Right lobe of liver (tissue), 6 donors: ENCODE data around the gene KCNC3. TPM values are rescaled to one million over a fixed set of nuclear protein-coding genes. Genes with fewer than 3 reads are reported as not detected.

ENCODE experiments used
- ATAC-seq, 4 donors: fragments of 200-7000 bp; cut with Tn5 transposase; one replicate each; pipeline ENCODE4 v1.9.1; 2020; ENCODE audit warnings: mild to moderate bottlenecking in 4 of 4, moderate library complexity in 4 of 4
- DNase-seq, 3 donors: peaks; one replicate each; pipeline ENCODE4 v3.0.0-alpha.2; 2020
- H3K27ac ChIP-seq, 3 donors: fragments of 200-600 bp; one replicate each; pipeline ENCODE4 v1.8.0; 2022
- H3K27me3 ChIP-seq, 2 donors: fragments of 200-600 bp; one replicate each; pipeline ENCODE4 v1.8.0; 2022
- H3K36me3 ChIP-seq, 4 donors: fragments of 200-600 bp; sonication (generic) in 1 of 4; one replicate each; pipeline versions ENCODE4 v1.5.1 to v1.8.0; 2017 to 2022; ENCODE audit warnings: control low read depth in 1 of 4
- H3K4me1 ChIP-seq, 4 donors: fragments of 200-600 bp; sonication (generic) in 1 of 4; one replicate each; pipeline versions ENCODE4 v1.5.1 to v1.8.0; 2017 to 2022; ENCODE audit warnings: control low read depth in 1 of 4
- H3K4me3 ChIP-seq, 3 donors: fragments of 200-600 bp; one replicate each; pipeline ENCODE4 v1.8.0; 2022
- H3K9me3 ChIP-seq, 4 donors: fragments of 200-600 bp; sonication (generic) in 1 of 4; one replicate each; pipeline versions ENCODE4 v1.5.1 to v1.8.0; 2017 to 2022; ENCODE audit warnings: control low read depth in 1 of 4
- CTCF ChIP-seq, 4 donors: fragments of 200-600 bp in 3 of 4; fragments of 450-650 bp in 1 of 4; IDR thresholded peaks; one replicate each; pipeline versions ENCODE4 v1.5.1 to v1.8.0; 2016 to 2022; ENCODE audit warnings: antibody characterized with exemption in 4 of 4, mild to moderate bottlenecking in 2 of 4
- POLR2A ChIP-seq: fragments of 450-650 bp; IDR thresholded peaks from one replicate; pipeline ENCODE4 v1.6.1; 2017; ENCODE audit warnings: antibody characterized with exemption, mild to moderate bottlenecking
- WGBS: methylation state at CpG from one replicate; pipeline ENCODE4 v1.1.6; 2018; ENCODE audit warnings: low coverage, low lambda C conversion rate; ENCODE audit not compliant: insufficient coverage; ENCODE audit errors: missing lambda C conversion rate; 5-methylcytosine and 5-hydroxymethylcytosine counted together
- intact Hi-C, 2 donors: fragments of 100-400 bp; cut with DNase I; formaldehyde crosslinking; loops; one replicate each; pipeline versions ENCODE4 v1.11.2 to v1.14.1; 2022
- total RNA-seq, 6 experiments: library from RNA; depleted of rRNA in 2 of 6; stranded (reverse); fragments of >200 nt in 2 of 6; fragmentation: NEBNext Ultra II Directional in 3 of 6; extraction: Animal tissue kit (Norgen Biotek cat#: 25700) in 3 of 6; gene quantifications; one replicate each; pipeline versions ENCODE4 v1.1.0 to v1.2.4, GENCODE V29; 2016 to 2023
- donor health status: DM: no; HTN: yes; CAD: no.
- donor health status: DM: no; HTN: no; CAD: no.
- donor health status: DM: no; HTN: no; CAD: no.
- donor health status: DM: no; HTN: yes; CAD: no.
- donor health status: DM: no; HTN: yes; CAD: no.

The KCNC3 gene
- total RNA-seq, 6 experiments from 2014 or later: 0.92 to 3.0 (median 2.3) TPM

- H3K9me3 ChIP-seq: no peaks in the 10 kb centered on the region
- no peak overlapping the region for H3K27ac ChIP-seq
- H3K4me1 ChIP-seq: no peaks in the 10 kb centered on the region
- DNase-seq (no peak), ATAC-seq (no peak)
- H3K4me3 ChIP-seq: no peak overlapping the region
- intact Hi-C loops: no loop called here
- 42% methylated on average over 2 of the region's 2 CpGs for WGBS
- peaks cover 0 to 12% (median 1%) of the 10 kb centered on the region in 4 donors for H3K36me3 ChIP-seq
- no peaks in the 10 kb centered on the region for H3K27me3 ChIP-seq
- TF ChIP-seq CTCF (IDR thresholded peaks at IDR 0.05) (no peak), POLR2A (no peak)
Measured at GRCh38 chr19:50300051-50300450, 29.1 kb downstream of the KCNC3 start.

GRCh38 chr19:50293263-50294004 lies 35.7 kb downstream of the KCNC3 start:
- peaks cover 0 to 29% (median 2%) of the 10 kb centered on the region in 4 donors for H3K36me3 ChIP-seq
- no peaks in the 10 kb centered on the region for H3K9me3 ChIP-seq
- ATAC-seq: no peak
- DNase-seq: no peak
- H3K27me3 ChIP-seq: no peaks in the 10 kb centered on the region
- TF ChIP-seq CTCF (IDR thresholded peaks at IDR 0.05): no peak
- no peak for TF ChIP-seq POLR2A
- H3K4me3 ChIP-seq: no peak overlapping the region
- H3K27ac ChIP-seq: no peak overlapping the region
- WGBS: 68% methylated on average over 8 of the region's 14 CpGs
- intact Hi-C loops: no loop called here
- H3K4me1 ChIP-seq: no peaks in the 10 kb centered on the region

- no peaks in the 10 kb centered on the region for H3K4me1 ChIP-seq
- H3K9me3 ChIP-seq: no peaks in the 10 kb centered on the region
- intact Hi-C loops: no loop called here
- no peak for ATAC-seq
- no peak overlapping the region for H3K4me3 ChIP-seq
- H3K27ac ChIP-seq: no peak overlapping the region
- DNase-seq: no peak
- H3K36me3 ChIP-seq: peaks cover 0 to 35% (median 2%) of the 10 kb centered on the region in 4 donors
- TF ChIP-seq POLR2A (no peak), CTCF (IDR thresholded peaks at IDR 0.05) (no peak)
- WGBS: 89% methylated on average over 6 of the region's 11 CpGs
- no peaks in the 10 kb centered on the region for H3K27me3 ChIP-seq
Measured at GRCh38 chr19:50292216-50292827, 36.9 kb downstream of the KCNC3 start.

GRCh38 chr19:50290775-50291174 lies 38.4 kb downstream of the KCNC3 start:
- H3K36me3 ChIP-seq: peaks cover 0 to 47% (median 5%) of the 10 kb centered on the region in 4 donors
- H3K27ac ChIP-seq: no peak overlapping the region
- intact Hi-C loops: no loop called here
- WGBS: 82% methylated on average over 5 of the region's 15 CpGs
- no peaks in the 10 kb centered on the region for H3K4me1 ChIP-seq
- H3K27me3 ChIP-seq: no peaks in the 10 kb centered on the region
- no peaks in the 10 kb centered on the region for H3K9me3 ChIP-seq
- H3K4me3 ChIP-seq: no peak overlapping the region
- DNase-seq (no peak), ATAC-seq (no peak)
- no peak for TF ChIP-seq CTCF (IDR thresholded peaks at IDR 0.05)
- no peak for TF ChIP-seq POLR2A
